Lung (tissue), 12 donors: ENCODE measurements around the gene PURB. TPM values are rescaled to one million over a fixed set of nuclear protein-coding genes. Genes with fewer than 3 reads are reported as not detected.

Experiments
- ATAC-seq: fragments of 200-7000 bp; cut with Tn5 transposase; one replicate; pipeline ENCODE4 v1.9.1; 2020; ENCODE audit warnings: moderate number of reproducible peaks; ENCODE audit not compliant: insufficient read depth, low FRiP score
- DNase-seq, 3 donors: peaks; one replicate each; pipeline ENCODE4 v3.0.0-alpha.2; 2013 to 2017
- H3K27ac ChIP-seq, 2 donors: one replicate each; pipeline ENCODE4 v1.5.1; 2013; ENCODE audit warnings: mild to moderate bottlenecking in 2 of 2, moderate library complexity in 2 of 2, control low read depth in 1 of 2, inconsistent platforms in 1 of 2, low read depth in 1 of 2, low read length in 1 of 2
- H3K27me3 ChIP-seq, 3 donors: one replicate each; pipeline ENCODE4 v1.5.1; 2013; ENCODE audit warnings: low read length in 2 of 3; ENCODE audit not compliant: control insufficient read depth in 3 of 3, insufficient read depth in 3 of 3
- H3K36me3 ChIP-seq, 4 donors: one replicate each; pipeline ENCODE4 v1.5.1; 2013; ENCODE audit warnings: low read length in 4 of 4, mild to moderate bottlenecking in 1 of 4, moderate library complexity in 1 of 4; ENCODE audit not compliant: control insufficient read depth in 4 of 4, insufficient read depth in 4 of 4
- H3K4me1 ChIP-seq, 5 donors: one replicate each; pipeline ENCODE4 v1.5.1; 2013; ENCODE audit warnings: low read length in 5 of 5, mild to moderate bottlenecking in 2 of 5, moderate library complexity in 1 of 5; ENCODE audit not compliant: control insufficient read depth in 5 of 5, insufficient read depth in 5 of 5
- H3K4me3 ChIP-seq: one replicate; pipeline ENCODE4 v1.5.1; 2013; ENCODE audit warnings: mild to moderate bottlenecking, control low read depth, moderate library complexity
- H3K9ac ChIP-seq, 2 donors: one replicate each; pipeline ENCODE4 v1.5.1; 2013; ENCODE audit warnings: low read length in 2 of 2, control low read depth in 1 of 2; ENCODE audit not compliant: insufficient read depth in 1 of 2
- H3K9me3 ChIP-seq, 4 donors: one replicate each; pipeline ENCODE4 v1.5.1; 2013; ENCODE audit warnings: low read length in 3 of 4, mild to moderate bottlenecking in 1 of 4, moderate library complexity in 1 of 4; ENCODE audit not compliant: control insufficient read depth in 4 of 4, insufficient read depth in 3 of 4
- WGBS, 2 donors: extraction: QIAGEN DNeasy Blood & Tissue Kit; methylation state at CpG; one replicate each; pipeline ENCODE4 v1.1.7; 2013; 5-methylcytosine and 5-hydroxymethylcytosine counted together
- polyA plus RNA-seq, 2 donors: library from polyadenylated mRNA; stranded (reverse); fragments of 200-250 nt; gene quantifications; one replicate each; pipeline ENCODE4 v1.2.1, GENCODE V29; 2013
- total RNA-seq, 2 donors: library from RNA; depleted of rRNA in 1 of 2; stranded (reverse); fragments of >200 nt in 1 of 2; gene quantifications; one replicate each; pipeline ENCODE4 v1.2.1, GENCODE V29; 2014 to 2021
- TF ChIP-seq, protein P1 (sequence below): IDR thresholded peaks from 2 replicates; pipeline ENCODE4 v1.5.1; 2012; ENCODE audit warnings: mild to moderate bottlenecking; ENCODE audit errors: control extremely low read depth, extremely low read depth
- donor health status: control.
- donor health status: control.
- donor health status: Bipolar disorder and iron deficiency.
- donor health status: healthy.
- donor health status: DM: yes; HTN: yes; CAD: no.

The PURB gene
- total and polyA plus RNA-seq, 4 donors: 7.9 to 48.9 (median 15.6) TPM

DNA sequence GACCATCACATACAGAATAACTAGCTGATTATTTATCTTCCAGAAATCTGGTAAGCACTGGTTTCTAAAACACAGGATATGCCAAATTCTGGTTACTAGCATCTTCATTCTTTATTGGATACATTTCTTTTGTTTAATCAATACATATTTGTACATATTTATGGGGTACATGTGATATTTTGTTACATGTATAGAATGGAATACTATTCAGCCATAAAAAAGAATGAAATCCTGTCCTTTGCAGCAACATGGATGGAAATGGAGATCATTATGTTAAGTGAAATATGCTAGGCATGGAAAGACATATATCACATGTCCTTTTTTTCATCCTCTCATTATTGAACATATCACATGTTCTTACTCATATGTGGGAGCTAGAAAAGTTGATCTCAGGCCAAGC lies 32.7 kb upstream of the PURB start:
- peaks cover 0 to 3% (median 0%) of the 10 kb centered on the region in 5 donors for H3K4me1 ChIP-seq
- H3K4me3 ChIP-seq: no peak overlapping the region
- H3K9ac ChIP-seq: no peak overlapping the region
- ATAC-seq (no peak), DNase-seq (no peak)
- H3K27me3 ChIP-seq: no peaks in the 10 kb centered on the region
- no peaks in the 10 kb centered on the region for H3K36me3 ChIP-seq
- TF ChIP-seq, protein P1, sequence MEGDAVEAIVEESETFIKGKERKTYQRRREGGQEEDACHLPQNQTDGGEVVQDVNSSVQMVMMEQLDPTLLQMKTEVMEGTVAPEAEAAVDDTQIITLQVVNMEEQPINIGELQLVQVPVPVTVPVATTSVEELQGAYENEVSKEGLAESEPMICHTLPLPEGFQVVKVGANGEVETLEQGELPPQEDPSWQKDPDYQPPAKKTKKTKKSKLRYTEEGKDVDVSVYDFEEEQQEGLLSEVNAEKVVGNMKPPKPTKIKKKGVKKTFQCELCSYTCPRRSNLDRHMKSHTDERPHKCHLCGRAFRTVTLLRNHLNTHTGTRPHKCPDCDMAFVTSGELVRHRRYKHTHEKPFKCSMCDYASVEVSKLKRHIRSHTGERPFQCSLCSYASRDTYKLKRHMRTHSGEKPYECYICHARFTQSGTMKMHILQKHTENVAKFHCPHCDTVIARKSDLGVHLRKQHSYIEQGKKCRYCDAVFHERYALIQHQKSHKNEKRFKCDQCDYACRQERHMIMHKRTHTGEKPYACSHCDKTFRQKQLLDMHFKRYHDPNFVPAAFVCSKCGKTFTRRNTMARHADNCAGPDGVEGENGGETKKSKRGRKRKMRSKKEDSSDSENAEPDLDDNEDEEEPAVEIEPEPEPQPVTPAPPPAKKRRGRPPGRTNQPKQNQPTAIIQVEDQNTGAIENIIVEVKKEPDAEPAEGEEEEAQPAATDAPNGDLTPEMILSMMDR: no peak
- H3K27ac ChIP-seq: no peak overlapping the region
- H3K9me3 ChIP-seq: no peaks in the 10 kb centered on the region

DNA sequence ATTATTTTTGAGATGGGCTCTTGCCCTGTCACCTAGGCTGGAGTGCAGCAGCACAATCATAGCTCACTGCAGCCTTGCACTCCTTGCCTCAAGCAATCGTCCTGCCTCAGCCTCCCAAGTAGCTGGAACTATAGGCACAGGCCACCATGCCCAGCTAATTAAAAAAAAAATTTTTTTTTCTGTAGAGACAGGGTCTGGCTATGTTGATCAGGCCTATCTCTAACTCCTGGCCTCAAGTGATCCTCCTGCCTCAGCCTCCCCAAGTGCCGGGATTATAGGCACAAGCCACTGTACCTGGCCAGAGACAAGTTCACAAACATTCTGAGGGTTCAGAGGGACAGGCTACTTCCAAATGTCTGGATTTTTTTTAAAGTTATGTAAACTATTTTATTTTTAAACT lies 32.1 kb upstream of the PURB start:
- DNase-seq (no peak), ATAC-seq (no peak)
- Histone ChIP-seq H3K4me1 (peaks cover 0 to 3% (median 0%) of the 10 kb centered on the region in 5 donors), H3K4me3 (no peak overlapping the region), H3K9ac (no peak overlapping the region), H3K36me3 (no peaks in the 10 kb centered on the region), H3K9me3 (no peaks in the 10 kb centered on the region), H3K27me3 (no peaks in the 10 kb centered on the region), H3K27ac (no peak overlapping the region)
- TF ChIP-seq, protein P1: no peak
- 94 to 97% methylated on average over 2 of the region's 2 CpGs for WGBS, 2 donors

DNA sequence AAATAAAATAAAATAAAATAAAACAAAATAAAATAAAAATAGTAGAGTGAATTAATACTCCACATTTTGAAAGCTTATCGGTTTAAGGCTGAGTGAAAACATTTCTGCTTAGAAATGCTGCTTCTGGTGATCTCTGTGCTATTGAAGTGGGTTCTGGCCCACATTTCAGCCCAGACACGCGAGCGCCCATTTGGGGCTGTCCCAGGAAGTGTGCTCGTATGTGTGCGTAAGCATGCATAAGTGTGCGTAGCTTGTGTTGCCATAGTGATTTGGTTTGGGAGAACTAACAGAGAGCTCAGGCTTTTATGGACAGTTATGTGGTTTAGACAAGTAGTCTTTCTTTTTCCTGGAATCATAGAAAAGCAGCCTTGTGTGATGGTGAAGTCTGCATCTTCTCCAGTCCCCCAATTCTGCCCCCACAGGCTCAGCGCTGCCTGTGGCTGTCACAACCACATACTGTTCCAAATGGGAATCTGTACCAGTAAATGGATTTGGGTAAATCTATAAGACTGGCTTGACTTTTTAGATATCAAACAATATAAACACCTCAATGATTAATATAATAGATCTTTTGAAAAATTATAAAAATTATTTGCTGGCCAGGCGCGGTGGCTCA lies 29.8 kb upstream of the PURB start:
- TF ChIP-seq, protein P1: no peak
- DNase-seq (peak in 2 of 3 donors; percentile 15 to 37), ATAC-seq (no peak)
- H3K9me3 ChIP-seq: no peaks in the 10 kb centered on the region
- H3K27me3 ChIP-seq: no peaks in the 10 kb centered on the region
- H3K27ac ChIP-seq: no peak overlapping the region
- H3K9ac ChIP-seq: no peak overlapping the region
- H3K36me3 ChIP-seq: no peaks in the 10 kb centered on the region
- no peak overlapping the region for H3K4me3 ChIP-seq
- peaks cover 0 to 8% (median 0%) of the 10 kb centered on the region in 5 donors for H3K4me1 ChIP-seq
- WGBS, 2 donors: 62 to 70% methylated on average over 10 of the region's 10 CpGs
